Measurements from ENCODE around the gene RPL37.

RPL37 gene

DNA sequence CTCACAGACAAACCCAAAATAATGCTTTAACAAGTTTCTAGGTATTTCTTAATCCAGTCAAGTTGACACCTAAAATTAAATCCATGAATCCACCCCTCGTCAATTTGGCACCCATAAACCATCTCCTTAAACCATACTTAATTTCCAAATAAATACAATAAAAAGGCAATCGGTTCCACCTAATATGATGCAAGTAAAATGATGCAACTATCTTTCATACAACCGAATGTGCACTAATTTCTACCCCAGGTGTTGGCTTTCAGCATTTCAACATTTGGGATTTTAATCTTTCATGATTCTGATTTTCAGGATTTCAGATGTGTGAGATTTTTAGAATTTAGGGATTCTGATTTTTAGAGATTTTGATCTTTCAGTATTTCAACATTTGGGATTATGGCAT lies 54.2 kb downstream of the RPL37 start:
- no peak for DNase-seq (ENCODE audit: low read depth, low spot score)
- CTCF ChIA-PET = no interaction called here
- TF ChIP-seq, protein P1, sequence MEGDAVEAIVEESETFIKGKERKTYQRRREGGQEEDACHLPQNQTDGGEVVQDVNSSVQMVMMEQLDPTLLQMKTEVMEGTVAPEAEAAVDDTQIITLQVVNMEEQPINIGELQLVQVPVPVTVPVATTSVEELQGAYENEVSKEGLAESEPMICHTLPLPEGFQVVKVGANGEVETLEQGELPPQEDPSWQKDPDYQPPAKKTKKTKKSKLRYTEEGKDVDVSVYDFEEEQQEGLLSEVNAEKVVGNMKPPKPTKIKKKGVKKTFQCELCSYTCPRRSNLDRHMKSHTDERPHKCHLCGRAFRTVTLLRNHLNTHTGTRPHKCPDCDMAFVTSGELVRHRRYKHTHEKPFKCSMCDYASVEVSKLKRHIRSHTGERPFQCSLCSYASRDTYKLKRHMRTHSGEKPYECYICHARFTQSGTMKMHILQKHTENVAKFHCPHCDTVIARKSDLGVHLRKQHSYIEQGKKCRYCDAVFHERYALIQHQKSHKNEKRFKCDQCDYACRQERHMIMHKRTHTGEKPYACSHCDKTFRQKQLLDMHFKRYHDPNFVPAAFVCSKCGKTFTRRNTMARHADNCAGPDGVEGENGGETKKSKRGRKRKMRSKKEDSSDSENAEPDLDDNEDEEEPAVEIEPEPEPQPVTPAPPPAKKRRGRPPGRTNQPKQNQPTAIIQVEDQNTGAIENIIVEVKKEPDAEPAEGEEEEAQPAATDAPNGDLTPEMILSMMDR (IDR thresholded peaks at IDR 0.05; ENCODE audit: insufficient read depth, low read length, missing control alignments) = no peak
- H3K4me3 ChIP-seq (ENCODE audit: low read depth, low read length) = no peak overlapping the region
- POLR2A ChIA-PET = no interaction called here

DNA sequence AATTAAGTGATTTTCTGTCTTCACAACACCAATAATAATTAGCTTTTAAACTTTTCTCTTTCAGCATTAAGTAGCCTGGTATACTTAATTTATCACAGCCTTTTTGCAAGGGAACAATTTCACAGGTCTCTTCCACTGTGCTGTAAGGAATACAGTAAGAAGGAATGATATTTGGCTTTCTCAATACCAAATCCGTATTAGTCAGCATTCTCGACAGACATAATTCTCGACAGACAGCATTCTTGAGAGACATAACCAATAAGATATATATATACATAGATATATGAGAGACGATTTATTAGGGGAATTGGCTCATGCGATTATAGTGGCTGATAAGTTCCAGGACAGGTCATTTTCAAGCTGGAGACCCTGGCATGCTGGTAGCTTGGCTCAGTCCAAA lies 54.8 kb downstream of the RPL37 start:
- ChIA-PET CTCF (no interaction called here), POLR2A (no interaction called here)
- TF ChIP-seq, protein P1 (IDR thresholded peaks at IDR 0.05; ENCODE audit: insufficient read depth, low read length, missing control alignments) = no peak
- H3K4me3 ChIP-seq (ENCODE audit: low read depth, low read length) = no peak overlapping the region
- DNase-seq (ENCODE audit: low read depth, low spot score) = no peak

DNA sequence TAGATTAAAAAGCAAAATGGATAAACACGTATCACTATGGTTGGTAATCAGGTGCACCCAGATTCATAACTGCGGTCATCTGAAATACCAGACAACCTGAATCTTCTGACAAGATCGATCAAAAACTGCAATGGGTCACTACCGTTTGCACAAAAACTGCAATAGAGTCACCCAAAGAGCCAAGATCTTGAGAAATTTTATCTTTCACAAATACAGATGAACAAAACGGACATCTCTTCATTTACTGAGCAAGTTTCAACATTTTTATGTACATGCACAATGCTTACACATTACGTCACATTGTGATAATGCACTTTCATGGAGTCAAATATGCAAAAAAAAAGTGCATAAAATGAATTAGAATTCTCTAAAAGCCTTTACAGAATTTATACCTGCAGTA lies 55.5 kb downstream of the RPL37 start:
- ChIA-PET CTCF (no interaction called here), POLR2A (no interaction called here)
- TF ChIP-seq, protein P1 (IDR thresholded peaks at IDR 0.05; ENCODE audit: insufficient read depth, low read length, missing control alignments) = no peak
- H3K4me3 ChIP-seq (ENCODE audit: low read depth, low read length) = no peak overlapping the region
- DNase-seq (ENCODE audit: low read depth, low spot score) = no peak

DNA sequence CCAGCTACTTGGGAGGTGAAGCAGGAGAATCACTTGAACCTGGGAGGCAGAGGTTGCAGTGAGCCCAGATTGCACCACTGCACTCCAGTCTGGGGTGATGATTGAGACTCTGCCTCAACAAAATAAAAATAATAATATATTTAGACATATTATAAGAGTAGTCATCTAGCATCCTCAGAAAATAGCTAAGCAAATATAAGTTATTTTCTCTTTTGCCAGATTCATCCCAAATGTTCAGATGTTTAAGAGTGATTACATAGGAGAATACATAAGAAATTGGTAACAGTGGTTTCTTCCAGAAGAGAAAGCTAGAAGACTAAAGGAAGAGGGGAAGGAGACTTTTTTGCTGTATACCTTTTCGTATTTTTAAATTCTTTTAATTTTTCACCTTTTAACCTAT lies 56.9 kb downstream of the RPL37 start:
- CTCF ChIA-PET = interaction anchor here (0.7 to 1.5 kb wide), 4 partner anchors 8 to 21 kb away, joined by 3 to 5 read pairs (median 3); no protein-coding TSS in a partner anchor
- H3K4me3 ChIP-seq (ENCODE audit: low read depth, low read length) = no peak overlapping the region
- TF ChIP-seq, protein P1 (IDR thresholded peaks at IDR 0.05; ENCODE audit: insufficient read depth, low read length, missing control alignments) = no peak
- no peak for DNase-seq (ENCODE audit: low read depth, low spot score)
- POLR2A ChIA-PET = no interaction called here

DNA sequence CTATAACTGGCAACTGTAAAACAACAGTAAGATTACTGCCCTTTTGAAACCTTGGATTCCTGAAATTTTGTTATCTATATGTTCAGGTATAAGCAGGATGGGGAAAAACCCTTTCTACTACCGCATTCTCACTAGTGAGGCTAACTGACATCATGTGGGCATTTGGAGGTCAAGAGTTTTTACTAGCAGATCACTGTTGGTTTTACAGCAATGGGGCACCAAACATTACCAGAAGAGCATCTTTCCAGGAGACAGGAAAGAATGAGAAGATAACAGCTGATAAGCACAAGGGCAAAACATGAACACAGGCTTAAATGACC lies 58.4 kb downstream of the RPL37 start:
- ChIA-PET CTCF (no interaction called here), POLR2A (no interaction called here)
- H3K4me3 ChIP-seq (ENCODE audit: low read depth, low read length) = no peak overlapping the region
- TF ChIP-seq, protein P1 (IDR thresholded peaks at IDR 0.05; ENCODE audit: insufficient read depth, low read length, missing control alignments) = no peak
- no peak for DNase-seq (ENCODE audit: low read depth, low spot score)

DNA sequence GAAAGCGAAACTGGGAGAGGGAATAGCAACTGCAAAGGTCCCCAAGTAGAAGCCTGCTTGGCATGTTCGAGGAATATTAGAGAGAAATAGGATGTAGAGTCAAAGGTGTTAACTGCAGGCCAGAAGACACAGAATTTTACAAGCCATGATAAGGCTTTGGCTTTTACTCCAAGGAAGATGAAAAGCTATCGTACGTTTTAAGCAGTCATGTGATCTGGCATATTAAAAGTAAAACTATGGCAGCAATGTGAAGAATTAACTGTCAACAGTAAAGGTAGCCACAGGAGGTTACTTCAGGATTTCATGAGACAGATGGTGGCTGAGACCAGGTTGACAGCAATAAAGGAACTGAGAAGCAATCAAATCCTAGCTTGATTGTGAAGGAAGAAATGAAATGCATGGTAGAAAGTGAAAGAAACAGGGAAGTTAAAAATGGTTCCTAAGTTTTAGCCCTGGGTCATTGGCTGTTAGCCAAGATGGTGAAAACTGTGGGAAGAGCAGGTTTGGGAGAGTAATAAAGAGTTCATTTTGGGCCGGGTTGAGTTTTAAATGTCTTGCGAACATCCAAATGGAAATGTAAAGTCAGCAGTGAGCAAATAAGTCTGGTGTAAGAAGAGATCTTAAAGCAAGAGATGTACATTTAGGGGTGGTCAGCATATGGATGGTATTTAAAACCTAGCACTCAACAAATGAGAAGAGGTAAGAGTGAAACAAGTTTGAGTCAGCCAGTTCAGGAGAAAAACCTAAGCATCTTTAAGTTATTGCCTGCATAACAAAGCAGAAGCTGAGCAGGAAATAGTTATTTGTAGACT lies 59.0 kb downstream of the RPL37 start:
- POLR2A ChIA-PET = no interaction called here
- CTCF ChIA-PET = interaction anchor here (1.4 kb wide), 1 partner anchor 18 kb away, joined by 3 read pairs; no protein-coding TSS in a partner anchor

More for the DNA sequence above, 59.0 kb downstream of the RPL37 start:
- no peak overlapping the region for H3K4me3 ChIP-seq (ENCODE audit: low read depth, low read length)
- DNase-seq (ENCODE audit: low read depth, low spot score) = no peak
- TF ChIP-seq, protein P1 (IDR thresholded peaks at IDR 0.05; ENCODE audit: insufficient read depth, low read length, missing control alignments) = no peak
